ENCODE data around the gene ZBTB20. TPM values are rescaled to one million over a fixed set of nuclear protein-coding genes. Genes with fewer than 3 reads are reported as not detected.

The ZBTB20 gene
- total RNA-seq, 1 experiment from 2014 or later: 5.1 TPM

DNA sequence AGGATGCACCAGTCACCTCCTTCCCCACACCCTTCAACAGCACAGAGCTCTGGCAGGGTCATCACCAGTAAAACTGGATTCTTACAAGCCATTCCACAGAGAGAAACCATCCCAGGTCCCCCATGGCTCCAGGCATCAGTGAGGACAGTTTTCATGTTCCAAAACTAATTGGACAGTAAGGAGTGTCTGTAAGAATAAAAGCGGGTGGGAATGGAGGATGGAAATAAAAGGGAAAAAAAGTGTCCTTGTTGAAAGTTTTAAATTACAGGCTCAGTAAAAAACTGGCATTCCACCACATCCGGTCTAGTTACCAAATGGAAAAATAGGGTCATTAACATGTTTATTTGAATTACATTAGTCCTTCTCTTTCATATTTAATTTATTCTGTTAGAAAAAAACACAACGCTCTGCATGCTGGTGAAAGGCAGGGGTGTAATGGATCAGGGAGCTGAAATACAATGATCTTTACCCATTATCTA is 735.9 kb downstream of the ZBTB20 start:
- peak; percentile 67 for DNase-seq (ENCODE audit: low spot score)

DNA sequence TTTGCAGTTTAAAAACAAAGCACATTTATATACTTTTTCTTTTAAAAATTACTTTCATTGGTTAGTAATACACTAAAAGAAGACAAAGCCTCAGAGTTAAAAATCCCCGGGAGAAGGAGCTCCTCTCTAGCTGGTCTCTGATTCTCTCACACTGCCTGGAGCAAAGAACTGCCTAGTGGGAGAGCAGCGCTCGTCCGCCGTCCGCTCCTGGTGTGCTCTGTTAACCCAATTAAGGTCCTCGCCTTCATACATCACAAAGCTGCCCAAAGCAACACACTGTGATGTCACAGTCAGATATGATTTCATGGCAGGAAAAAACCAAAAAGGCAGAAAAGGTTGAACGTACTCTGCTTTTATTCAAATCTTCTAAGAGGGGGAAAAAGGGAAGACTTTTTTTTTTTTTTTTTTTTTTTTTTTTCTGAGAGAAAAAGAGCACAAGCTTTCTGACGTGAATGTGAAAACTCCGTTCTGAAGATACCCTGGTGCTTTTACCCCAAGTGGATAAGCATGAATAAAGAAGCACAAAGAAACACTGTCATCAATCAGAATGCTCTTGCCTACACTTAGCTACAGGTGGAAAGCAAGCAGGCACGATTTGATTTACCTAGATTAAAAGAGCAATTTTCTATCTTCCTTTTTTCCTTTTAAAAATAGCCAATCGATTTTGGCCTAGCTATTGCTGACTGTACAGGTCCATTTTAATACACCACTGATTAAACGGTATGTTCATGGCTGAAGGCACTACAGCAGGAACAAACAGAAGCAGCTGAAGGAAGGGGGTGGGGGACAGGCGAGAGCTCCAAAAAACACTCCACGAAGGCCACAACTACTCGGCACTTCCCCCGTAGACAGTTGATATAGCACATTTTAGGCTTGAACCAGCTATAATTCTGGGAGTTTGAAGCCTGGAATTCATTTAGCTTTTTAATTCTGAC is 738.1 kb downstream of the ZBTB20 start:
- no peak for DNase-seq (ENCODE audit: low spot score)

DNA sequence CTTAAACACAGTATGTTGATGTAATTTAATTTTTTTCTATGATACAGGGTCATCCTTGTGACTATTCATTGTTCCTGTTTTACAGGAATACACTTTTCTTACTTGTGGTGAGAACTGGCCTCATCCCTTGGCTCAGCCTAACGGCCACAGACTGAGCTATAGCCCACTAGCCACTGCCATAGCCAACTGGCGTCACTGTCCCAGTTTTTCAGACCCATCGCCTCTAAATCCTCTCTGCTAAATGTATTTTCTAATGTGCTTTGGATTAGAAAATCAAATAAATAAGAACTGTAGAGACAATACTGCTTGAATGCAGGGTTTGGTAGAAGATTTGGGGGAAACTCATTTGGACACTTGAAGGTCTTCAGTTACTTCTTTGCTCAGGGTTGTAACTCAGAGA is 740.2 kb downstream of the ZBTB20 start:
- no peak for DNase-seq (ENCODE audit: low spot score)

DNA sequence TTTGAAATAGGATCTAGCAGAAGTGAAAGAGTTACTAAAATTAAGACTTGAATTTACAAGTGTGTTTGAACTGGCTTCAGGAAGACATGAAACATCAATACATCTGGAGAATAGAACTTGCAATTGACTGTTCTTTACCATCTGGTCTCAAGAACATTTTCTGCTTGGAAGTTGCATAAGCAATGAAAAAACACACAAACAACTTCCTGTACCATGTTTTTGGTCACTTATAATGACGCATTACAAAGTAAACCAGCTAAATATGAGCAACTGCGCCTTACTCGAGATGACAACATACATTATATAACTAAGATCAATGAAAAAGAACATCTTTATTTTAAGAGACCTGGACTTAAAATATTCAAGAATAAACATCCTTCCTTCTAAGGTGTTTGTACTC is 740.8 kb downstream of the ZBTB20 start:
- DNase-seq (ENCODE audit: low spot score): peak; percentile 11

DNA sequence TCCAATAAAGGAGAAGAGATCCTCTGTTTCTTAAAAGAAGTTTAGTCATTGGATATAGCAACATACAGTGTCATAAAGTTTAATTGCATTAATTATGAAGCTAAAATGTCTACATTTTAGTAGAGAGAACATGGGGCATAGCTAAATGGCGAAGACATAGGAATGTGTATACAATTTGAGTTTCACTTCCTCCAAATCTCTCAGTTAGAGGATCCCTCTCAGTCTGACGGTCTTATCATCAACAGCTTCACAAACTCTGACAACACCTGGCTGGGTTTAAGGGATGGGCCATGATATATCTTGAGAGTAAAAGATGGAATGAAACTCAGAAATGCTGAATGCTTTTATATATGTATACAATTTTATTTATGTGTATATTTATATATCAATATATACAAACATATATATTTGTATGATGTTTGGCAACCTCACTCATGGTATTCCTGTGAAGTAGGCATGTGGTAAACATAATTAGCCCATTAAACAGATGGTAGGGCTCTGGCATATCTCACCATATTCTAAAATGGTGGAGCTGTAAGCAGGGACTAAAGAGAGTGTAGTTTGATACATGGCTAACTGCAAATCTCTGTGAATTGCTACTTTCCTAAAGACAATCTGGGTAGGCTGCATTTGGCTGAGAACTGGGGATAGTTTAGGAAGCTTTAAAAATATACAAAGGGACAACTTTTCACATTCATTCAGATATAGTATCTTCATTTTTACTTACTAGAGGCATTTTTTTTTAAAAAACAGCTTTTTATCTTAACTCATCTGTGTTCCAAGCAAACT is 741.7 kb downstream of the ZBTB20 start:
- DNase-seq (ENCODE audit: low spot score): no peak

DNA sequence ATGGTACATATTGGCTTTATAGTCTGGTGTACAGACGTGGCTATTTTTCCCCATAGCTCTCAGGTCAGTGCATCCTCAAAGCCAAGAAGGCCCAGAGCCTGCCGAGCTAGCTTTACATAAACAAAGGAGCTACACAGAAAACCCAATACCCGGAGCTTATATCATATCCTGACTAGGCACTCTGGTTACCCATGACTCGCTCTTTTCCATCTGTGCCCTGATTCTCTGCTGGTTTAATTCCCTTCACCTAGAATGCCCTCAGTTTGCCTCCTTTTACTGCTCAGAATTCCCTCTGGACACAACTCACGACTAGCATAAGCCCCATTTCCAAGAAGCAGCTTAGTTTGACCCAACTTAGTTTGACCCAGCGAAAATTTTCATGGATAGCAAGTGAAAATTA is 742.5 kb downstream of the ZBTB20 start:
- peak; percentile 26 for DNase-seq (ENCODE audit: low spot score)

DNA sequence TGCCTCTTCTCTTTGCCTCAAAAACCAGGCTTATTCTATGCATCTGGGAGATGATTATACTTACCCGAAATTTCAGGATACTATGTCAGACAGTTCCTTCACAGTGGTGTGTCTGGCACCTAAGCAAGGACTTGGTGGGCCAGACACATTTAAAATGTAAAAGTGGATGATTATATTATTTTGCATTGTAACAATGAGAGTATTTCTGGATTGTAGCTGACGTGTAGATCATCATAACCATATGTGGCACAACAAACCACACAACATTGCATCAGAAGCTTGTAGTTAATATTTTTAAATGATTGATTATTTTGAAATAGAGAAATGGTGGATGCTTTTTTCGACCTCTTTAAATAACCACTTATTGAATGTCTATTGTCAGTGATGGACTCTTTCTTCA is 744.2 kb downstream of the ZBTB20 start:
- DNase-seq (ENCODE audit: low spot score): no peak

DNA sequence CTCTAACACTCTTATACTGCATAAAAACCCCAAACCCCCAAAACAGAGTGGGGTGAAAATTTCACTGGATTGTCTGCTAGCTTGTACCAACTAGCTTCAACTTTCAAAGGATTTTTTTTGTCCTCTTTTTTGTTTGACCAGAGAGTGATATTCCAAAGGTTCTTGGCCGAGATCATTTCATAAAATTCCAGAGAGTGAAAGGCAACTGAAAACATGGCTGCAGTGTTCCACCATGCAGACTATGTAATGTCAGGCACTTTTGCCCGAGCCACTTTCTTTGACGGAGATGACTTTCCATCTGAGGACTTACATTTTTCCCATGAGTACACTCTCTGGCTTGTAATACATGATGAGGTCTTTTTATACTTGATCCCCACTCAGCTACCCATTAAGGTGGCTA is 745.7 kb downstream of the ZBTB20 start:
- DNase-seq (ENCODE audit: low spot score): no peak

DNA sequence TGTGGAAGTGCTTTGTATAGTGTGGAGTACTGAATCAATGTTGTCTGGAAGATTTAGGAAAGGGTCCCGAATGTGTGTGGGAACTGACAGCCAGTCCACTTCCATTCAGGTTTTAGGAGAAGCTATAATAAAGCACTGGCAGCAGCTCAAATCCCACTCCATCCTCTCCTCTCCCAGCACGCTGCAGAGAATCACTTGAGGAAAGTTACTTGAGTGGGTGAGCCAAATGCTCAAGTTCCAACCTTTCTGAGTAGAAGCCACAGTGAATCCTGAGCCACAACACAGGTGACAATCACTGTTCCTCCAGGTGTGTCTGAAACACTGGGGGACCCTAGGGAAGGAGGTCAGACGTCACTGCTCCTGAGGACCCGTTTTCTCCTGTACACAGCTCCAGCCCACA is 746.7 kb downstream of the ZBTB20 start:
- DNase-seq (ENCODE audit: low spot score): no peak

DNA sequence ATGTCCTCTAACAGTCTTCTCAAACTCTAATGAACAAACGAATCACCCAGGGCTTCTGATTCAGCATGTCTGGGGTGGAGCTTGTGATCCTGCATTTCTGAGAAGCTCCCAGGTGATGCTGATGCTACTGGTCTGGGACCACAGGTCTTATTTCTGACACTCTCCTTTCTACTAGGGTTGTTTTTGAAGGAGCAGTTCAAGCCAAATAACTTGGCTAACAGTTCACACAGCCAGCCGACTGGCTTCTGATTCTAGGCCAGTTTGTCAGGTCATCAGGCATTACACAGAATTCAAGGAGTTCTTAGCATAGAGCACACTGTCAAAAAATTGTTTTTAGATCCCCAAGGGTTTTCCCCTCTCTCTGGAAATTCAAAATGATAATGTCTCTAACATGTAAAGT is 752.5 kb downstream of the ZBTB20 start:
- no peak for DNase-seq (ENCODE audit: low spot score)

DNA sequence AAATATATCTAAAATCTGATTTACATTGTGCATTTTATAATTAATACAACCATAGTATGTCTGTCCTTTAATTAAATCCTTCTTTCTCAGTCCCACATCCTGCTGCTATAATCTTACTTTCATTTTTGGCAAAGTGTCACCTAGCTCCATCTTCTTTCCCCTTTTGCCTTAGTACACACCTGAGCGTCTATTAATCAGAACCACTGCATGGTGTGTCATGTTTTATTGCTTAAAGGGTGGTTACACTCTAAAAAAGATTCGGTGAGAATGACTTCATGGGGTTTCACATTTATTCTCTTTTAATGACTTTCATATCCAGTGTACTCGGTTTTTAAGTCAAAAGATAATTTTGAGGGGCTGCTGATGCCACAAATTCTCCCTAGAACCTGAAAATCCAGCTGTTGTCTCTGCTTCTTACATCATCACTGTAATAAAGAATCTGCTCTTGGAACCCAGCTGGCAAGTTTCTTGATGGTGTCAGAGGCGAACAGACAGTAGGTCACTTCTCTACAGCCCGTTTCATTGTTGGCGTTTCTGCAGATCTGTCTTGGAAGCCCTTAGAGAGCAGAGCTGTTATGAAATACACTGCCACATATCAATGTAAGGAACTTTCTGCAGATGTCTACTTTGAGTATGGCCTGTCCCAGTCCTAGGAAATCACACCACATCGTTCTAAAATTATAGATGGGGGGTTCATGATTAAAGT is 753.6 kb downstream of the ZBTB20 start:
- no peak for DNase-seq (ENCODE audit: low spot score)

DNA sequence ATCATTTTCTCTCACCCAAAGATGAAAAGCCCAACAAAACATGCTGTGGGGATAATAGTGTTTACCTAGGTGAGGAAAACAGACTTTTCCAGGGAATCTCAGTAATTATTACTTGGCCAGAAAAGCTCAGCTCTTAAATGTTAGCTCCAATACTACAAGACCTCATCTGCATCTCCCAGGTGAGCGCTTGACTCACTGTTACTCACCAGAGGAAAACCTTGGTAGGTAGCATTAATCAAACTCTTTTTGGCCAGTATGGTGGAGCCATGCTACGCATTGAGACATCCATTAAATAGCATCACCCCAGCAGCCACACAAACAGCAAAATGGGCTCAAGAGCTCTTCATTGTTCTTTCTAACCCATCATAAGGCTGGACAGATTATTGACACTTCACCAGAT is 754.3 kb downstream of the ZBTB20 start:
- DNase-seq (ENCODE audit: low spot score): no peak

DNA sequence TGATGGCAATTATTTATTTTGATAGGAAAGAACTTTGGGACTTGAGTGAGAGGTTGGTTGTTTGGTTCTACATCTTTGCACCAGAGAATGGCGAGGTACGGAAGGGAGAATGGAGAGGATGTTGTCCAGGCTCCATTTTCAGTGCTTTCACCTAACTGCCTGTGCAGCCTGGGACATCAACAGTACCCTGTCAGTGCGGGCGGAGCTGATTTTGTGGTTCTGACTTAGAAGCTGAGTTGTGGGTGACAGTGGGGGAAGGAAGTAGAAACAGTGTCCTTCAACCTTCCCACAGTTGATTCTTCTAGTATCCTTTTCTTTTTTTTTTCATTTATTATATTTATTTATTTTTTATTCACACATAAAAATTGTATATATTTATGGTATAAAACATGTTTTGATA is 757.9 kb downstream of the ZBTB20 start:
- no peak for DNase-seq (ENCODE audit: low spot score)

DNA sequence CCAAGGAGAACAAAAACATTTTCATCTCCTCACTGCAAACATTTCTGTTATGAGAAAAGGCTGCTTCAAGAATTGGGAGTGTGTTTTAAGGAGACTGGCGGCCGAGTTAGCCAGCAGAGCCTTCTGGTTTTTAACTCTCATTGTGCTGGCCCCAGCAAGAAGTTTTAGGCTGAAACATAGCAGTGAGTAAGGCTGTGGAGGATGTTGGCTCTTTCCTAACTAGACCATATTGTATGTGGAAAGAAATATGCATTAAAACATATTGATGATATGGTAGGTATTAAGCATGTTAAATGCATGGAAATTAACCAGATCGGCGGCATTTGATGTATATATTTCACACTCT is 762.6 kb downstream of the ZBTB20 start:
- DNase-seq (ENCODE audit: low spot score): no peak

DNA sequence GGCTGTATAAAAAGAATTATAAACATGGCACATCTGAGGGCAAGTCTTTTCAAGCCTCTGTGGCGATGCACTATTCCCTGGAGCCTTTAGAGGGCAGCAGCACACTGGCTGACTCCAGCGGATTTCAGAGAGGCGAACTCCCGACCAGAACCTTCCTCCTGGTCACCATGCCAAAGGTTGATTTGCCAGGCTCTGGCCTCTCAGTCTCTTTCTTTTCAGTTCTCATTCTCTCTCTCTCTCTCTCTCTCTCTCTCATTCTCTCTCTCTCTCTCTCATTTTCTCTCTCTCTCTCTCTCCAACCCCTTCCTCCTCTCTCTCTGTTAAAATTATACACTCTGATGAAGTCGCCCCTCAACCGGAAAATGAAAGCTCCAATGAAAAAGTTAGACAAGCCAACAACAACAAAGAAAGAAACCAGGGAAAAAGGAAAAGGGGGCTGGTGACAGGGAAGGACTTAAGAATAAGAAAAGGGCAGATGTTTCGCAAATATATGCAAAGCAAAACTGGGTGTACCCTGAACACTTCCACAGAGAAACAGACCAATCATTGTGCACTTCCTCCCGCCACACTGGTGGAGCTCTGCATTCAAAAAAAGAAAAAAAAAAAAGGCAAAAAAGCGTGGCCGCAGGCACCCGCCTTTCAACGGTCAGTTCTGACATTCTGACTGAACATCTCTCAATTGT is 763.1 kb downstream of the ZBTB20 start:
- peak; percentile 74 for DNase-seq (ENCODE audit: low spot score)

DNA sequence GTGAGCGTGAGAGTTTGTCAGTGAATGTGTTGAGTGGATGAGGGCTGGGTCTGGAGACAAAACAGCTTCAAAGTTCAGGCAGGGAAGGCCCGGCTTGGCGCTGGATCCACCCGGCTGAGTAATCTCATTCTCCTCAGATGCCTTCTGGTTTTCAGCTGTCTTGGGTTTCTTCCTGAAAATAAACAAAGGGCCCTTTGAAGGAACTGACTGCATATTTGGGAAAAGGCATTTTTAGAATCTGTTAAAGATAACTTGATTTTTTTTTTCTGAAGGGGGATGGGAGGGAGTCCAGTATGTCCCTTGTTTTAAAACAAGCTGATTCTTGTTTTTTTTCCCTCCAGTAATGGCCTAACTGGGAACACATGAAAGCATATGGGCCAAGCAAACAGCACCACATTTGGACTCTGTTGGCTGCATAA is 766.8 kb downstream of the ZBTB20 start:
- DNase-seq (ENCODE audit: low spot score): peak; percentile 63

DNA sequence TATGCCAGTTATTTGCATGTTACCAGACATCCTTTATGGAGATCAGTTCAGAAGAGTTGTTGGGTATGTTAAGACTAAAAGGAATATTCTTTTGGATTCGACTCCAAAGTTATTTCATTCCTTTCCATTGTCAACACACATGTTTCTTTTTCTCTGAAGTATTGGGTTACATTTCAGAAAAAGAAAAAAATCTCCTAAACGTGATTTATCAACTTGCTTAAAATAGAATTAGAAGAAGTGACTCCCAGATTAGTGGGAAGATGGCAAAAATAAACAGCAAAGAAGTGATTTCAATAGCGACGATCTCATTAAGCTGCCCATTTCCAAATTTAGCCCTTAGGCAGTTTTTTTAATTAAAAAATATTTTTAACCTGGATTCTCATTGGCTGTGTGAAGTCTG is 767.8 kb downstream of the ZBTB20 start:
- DNase-seq (ENCODE audit: low spot score): no peak

DNA sequence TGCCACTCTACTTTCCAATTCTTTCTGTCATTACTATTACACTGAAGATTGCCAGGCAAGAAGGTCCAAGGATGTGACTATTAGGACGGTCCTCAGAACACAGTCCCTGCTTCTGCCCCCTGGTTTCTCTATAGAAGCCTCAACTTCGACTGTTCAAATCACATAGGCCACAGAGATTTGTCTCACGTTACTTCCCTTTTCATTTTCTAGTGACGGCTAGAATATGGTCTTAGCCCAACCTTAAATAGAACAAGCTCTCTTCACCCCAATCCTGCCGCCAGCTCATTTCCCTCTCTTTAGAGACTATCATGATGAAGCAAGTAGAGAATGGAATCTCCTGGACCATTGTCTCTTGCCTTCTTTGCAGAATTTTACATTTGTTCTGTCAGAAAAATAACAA is 768.3 kb downstream of the ZBTB20 start:
- no peak for DNase-seq (ENCODE audit: low spot score)

DNA sequence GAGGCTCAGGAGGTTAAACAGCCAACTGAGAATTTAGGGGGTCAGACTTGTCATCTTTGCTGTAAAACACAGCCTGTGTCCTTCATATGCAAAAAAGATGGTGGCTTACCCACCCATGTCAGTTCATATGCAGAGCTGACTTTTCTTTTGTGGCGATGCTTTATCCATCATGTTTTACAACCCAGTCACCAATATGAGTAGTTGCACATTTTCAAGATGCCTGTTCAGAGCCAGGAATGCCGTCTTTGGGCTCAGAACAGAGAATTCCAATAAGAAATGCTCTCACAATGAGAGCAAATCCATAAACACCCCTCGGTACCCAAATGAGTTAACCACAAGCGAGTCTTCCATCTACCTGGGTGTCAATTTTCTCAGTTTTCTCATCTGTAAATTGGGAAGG is 769.7 kb downstream of the ZBTB20 start:
- DNase-seq (ENCODE audit: low spot score): no peak

DNA sequence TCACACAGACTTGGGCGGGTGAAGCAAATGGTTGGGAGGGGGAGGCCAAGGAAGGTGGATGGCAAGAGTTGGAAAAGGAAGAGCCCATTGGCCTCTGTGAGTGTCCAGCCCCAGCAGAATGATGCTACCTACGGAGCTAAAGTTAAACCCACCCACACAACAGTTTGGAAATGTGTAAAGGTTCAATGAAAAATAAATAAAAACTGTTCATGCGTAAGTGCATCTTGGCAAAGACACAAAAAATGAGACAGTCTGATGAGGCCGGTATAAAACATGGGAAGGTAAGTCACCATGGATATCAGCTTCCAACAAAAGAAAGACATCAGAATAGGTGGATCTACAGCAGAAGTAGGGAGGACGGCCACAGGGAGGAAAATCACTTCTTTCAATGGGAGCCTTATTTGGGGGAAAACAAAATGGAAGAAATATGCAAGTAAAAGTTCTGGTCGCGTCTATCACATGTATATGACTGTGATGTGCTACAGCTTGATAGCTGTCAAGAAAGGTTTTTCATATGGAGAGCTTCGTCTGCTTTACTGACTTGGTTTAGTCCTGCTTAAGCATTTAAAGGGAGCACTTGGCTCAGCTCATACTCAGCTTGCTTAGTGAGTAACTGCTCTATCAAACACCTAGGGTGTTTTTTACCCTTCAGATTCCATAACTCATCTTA is 770.4 kb downstream of the ZBTB20 start:
- DNase-seq (ENCODE audit: low spot score): no peak
